ENCODE results near the gene BIK.
"Not testable (repeated sequence)": the region's sequence is repeated elsewhere in the genome, so short reads cannot be mapped to it uniquely, and the experiment has no call there.

Gene BIK

GRCh38 chr22:43110444-43110926, at the start of gene BIK:
TSS of gene BIK (plus strand) at chr22:43110750. CDS start at chr22:43124023, 13,273 bp downstream.
- ATAC-seq (peak; percentile 64), DNase-seq (peak; percentile 46)

GRCh38 chr22:43066134-43066533, 44.4 kb upstream of the BIK start:
- DNase-seq, result no peak
- no peak for ATAC-seq

GRCh38 chr22:43066844-43067385, 43.6 kb upstream of the BIK start:
- ATAC-seq (no peak), DNase-seq (no peak)

- DNase-seq, result no peak
- ATAC-seq, result no peak
Measured at GRCh38 chr22:43077121-43077877, 33.3 kb upstream of the BIK start.

GRCh38 chr22:43078522-43078921, 32.0 kb upstream of the BIK start:
- DNase-seq (no peak), ATAC-seq (no peak)

- DNase-seq (no peak), ATAC-seq (no peak)
Measured at GRCh38 chr22:43079742-43080141, 30.8 kb upstream of the BIK start.

- no peak for DNase-seq
Measured at GRCh38 chr22:43080616-43081015, 29.9 kb upstream of the BIK start.

GRCh38 chr22:43081968-43082367, 28.6 kb upstream of the BIK start:
- ATAC-seq, result no peak
- DNase-seq, result no peak

More at GRCh38 chr22:43080616-43081015, 29.9 kb upstream of the BIK start:
- no peak for ATAC-seq

- peak; percentile 12 for DNase-seq
- peak; percentile 3 for ATAC-seq
Measured at GRCh38 chr22:43085658-43086606, 24.6 kb upstream of the BIK start.

GRCh38 chr22:43088627-43088983, 21.9 kb upstream of the BIK start:
- DNase-seq, result peak; percentile 18
- ATAC-seq, result no peak

- ATAC-seq, result peak; percentile 98
- DNase-seq, result peak; percentile 93
Measured at GRCh38 chr22:43088984-43089717, 21.4 kb upstream of the BIK start, which contains the start of gene TTLL1. TSS of gene TTLL1 (minus strand) at chr22:43089391. CDS start at chr22:43075586, 13,805 bp downstream.

GRCh38 chr22:43090130-43090789, 20.3 kb upstream of the BIK start:
- DNase-seq, result peak; percentile 50
- peak; percentile 17 for ATAC-seq

GRCh38 chr22:43092085-43092484, 18.5 kb upstream of the BIK start:
- DNase-seq (no peak), ATAC-seq (no peak)

- no peak for DNase-seq
- ATAC-seq, result no peak
Measured at GRCh38 chr22:43094085-43094484, 16.5 kb upstream of the BIK start.

- DNase-seq, result no peak
- ATAC-seq, result no peak
Measured at GRCh38 chr22:43094551-43094950, 16.0 kb upstream of the BIK start.

- DNase-seq (no peak), ATAC-seq (no peak)
Measured at GRCh38 chr22:43096420-43096819, 14.1 kb upstream of the BIK start.

GRCh38 chr22:43098356-43098755, 12.2 kb upstream of the BIK start:
- DNase-seq (no peak), ATAC-seq (no peak)

- ATAC-seq, result no peak
- DNase-seq, result no peak
Measured at GRCh38 chr22:43099095-43099494, 11.5 kb upstream of the BIK start.

- DNase-seq, result no peak
- no peak for ATAC-seq
Measured at GRCh38 chr22:43100225-43100624, 10.3 kb upstream of the BIK start.

- DNase-seq (no peak), ATAC-seq (no peak)
Measured at GRCh38 chr22:43101306-43101705, 9.2 kb upstream of the BIK start.

- ATAC-seq, result peak; percentile 40
- DNase-seq, result not testable (repeated sequence)
Measured at GRCh38 chr22:43104056-43104625, 6.4 kb upstream of the BIK start.
